ENCODE measurements around the gene KSR2. TPM values are rescaled to one million over a fixed set of nuclear protein-coding genes. Genes with fewer than 3 reads are reported as not detected.

Gene KSR2
- total RNA-seq, 1 experiment from 2014 or later = 1.3 TPM

- no peaks in the 10 kb centered on the region for H4K20me1 ChIP-seq (ENCODE audit: control insufficient read depth, insufficient read depth, insufficient read length)
- H2BK120ac ChIP-seq (ENCODE audit: low read depth, low read length, poor library complexity, severe bottlenecking) = no peak overlapping the region
- H3K27ac ChIP-seq (ENCODE audit: insufficient read length, low read depth, low read length) = no peak overlapping the region
- no peak overlapping the region for H3K4me2 ChIP-seq (ENCODE audit: insufficient read depth, insufficient read length, low read length)
- no peak overlapping the region for H4K91ac ChIP-seq (ENCODE audit: insufficient read length, low read depth, low read length)
- H2BK20ac ChIP-seq (ENCODE audit: low read depth, low read length, poor library complexity, severe bottlenecking) = no peak overlapping the region
- H3K4me1 Mint-ChIP-seq = peaks cover 3 to 4% of the 10 kb centered on the region in 2 experiments; a peak in 3 of 4 replicates
- H3K4ac ChIP-seq (ENCODE audit: low read depth, low read length) = no peak overlapping the region
- H3K36me3 Mint-ChIP-seq (ENCODE audit: insufficient read depth in 1 of 3, low read depth in 3 of 3) = no peaks in the 10 kb centered on the region
- no peaks in the 10 kb centered on the region for H3K4me1 ChIP-seq (ENCODE audit: insufficient read depth, low read length)
- H2AK5ac ChIP-seq (ENCODE audit: insufficient read length, low read length) = no peak overlapping the region
- H3K27me3 Mint-ChIP-seq (ENCODE audit: low read depth) = peaks cover 5% of the 10 kb centered on the region; the same call in 1 of the 2 replicates
- H3K23me2 ChIP-seq (ENCODE audit: insufficient read length, low read depth, low read length, poor library complexity, severe bottlenecking) = no peaks in the 10 kb centered on the region
- no peak overlapping the region for H3K56ac ChIP-seq (ENCODE audit: insufficient read length, low read depth, low read length)
- no peak overlapping the region for H3K4me3 Mint-ChIP-seq
- H2AFZ ChIP-seq (ENCODE audit: low read length) = no peak overlapping the region
- no peaks in the 10 kb centered on the region for H3K79me1 ChIP-seq (ENCODE audit: insufficient read depth, low read depth, low read length, poor library complexity, severe bottlenecking)
- no peaks in the 10 kb centered on the region for H3K9me3 ChIP-seq (ENCODE audit: control insufficient read depth, low read depth, low read length)
- no peak overlapping the region for H3T11ph ChIP-seq (ENCODE audit: low read length)
- no peak overlapping the region for H3K23ac ChIP-seq (ENCODE audit: insufficient read length, low read depth, low read length)
- H2BK5ac ChIP-seq (ENCODE audit: insufficient read length, low read length) = no peak overlapping the region
- no peak for DNase-seq
- no peak overlapping the region for H3K14ac ChIP-seq (ENCODE audit: insufficient read depth, low read length)
- H3K27ac Mint-ChIP-seq = no peak overlapping the region
- H4K8ac ChIP-seq (replicated peaks; ENCODE audit: insufficient read length, low read depth, low read length) = no peak overlapping the region
- H3K9ac ChIP-seq (ENCODE audit: extremely low read depth, insufficient read length, low read length) = no peak overlapping the region
- peaks cover 2 to 6% of the 10 kb centered on the region in 2 experiments; a peak in 4 of 5 replicates for H3K9me3 Mint-ChIP-seq
- no peaks in the 10 kb centered on the region for H3K79me2 ChIP-seq (ENCODE audit: insufficient read depth, low read length)
- H3K27me3 ChIP-seq (ENCODE audit: insufficient read depth, low read length) = no peaks in the 10 kb centered on the region
- no peak for TF ChIP-seq CTCF (conservative IDR thresholded peaks at IDR 0.05)
- H4K5ac ChIP-seq (ENCODE audit: insufficient read length, low read depth, low read length) = no peak overlapping the region
- no CpG with 5 or more reads among the region's 4 CpGs for WGBS (ENCODE audit: extremely low coverage, insufficient read length, low lambda C conversion rate)
- no peak overlapping the region for H3K18ac ChIP-seq (ENCODE audit: insufficient read length, low read depth, low read length)
- H2BK15ac ChIP-seq (ENCODE audit: low read depth, low read length) = no peak overlapping the region
- no peak overlapping the region for H2BK12ac ChIP-seq (ENCODE audit: insufficient read length, low read depth, low read length)
Measured at GRCh38 chr12:117742721-117743120, 226.1 kb downstream of the KSR2 start.

Measured in H9 (cell line).